Pancreas (tissue), 10 donors: ENCODE data around the gene NKD1. TPM values are rescaled to one million over a fixed set of nuclear protein-coding genes. Genes with fewer than 3 reads are reported as not detected.

Experiments used
- ATAC-seq, 4 donors: fragments of 200-7000 bp; cut with Tn5 transposase; one replicate each; pipeline versions ENCODE4 v1.8.0 to v1.9.1; 2020; ENCODE audit warnings: mild to moderate bottlenecking in 4 of 4, moderate library complexity in 4 of 4
- DNase-seq, 6 donors: peaks; one replicate each; pipeline ENCODE4 v3.0.0-alpha.2; 2020
- FAIRE-seq: peaks from 2 replicates; lab custom pipeline; 2012; peaks lifted over from hg19 to GRCh38; lab: Jason Lieb, UNC
- H3K27ac ChIP-seq, 4 donors: fragments of 200-600 bp; sonication (generic); 1 replicate in 3 of 4; 2 replicates in 1 of 4; pipeline versions ENCODE4 v1.5.0 to v1.8.0; 2020
- H3K27me3 ChIP-seq, 4 donors: fragments of 200-600 bp; one replicate each; pipeline ENCODE4 v1.8.0; 2021
- H3K36me3 ChIP-seq, 3 donors: fragments of 200-600 bp; sonication (generic) in 1 of 3; one replicate each; pipeline versions ENCODE4 v1.5.0 to v1.8.0; 2020 to 2021
- H3K4me1 ChIP-seq, 3 donors: fragments of 200-600 bp; one replicate each; pipeline ENCODE4 v1.8.0; 2021
- H3K4me3 ChIP-seq, 4 donors: fragments of 200-600 bp; sonication (generic) in 2 of 4; one replicate each; pipeline versions ENCODE4 v1.5.0 to v1.8.0; 2020 to 2021
- H3K9me3 ChIP-seq, 4 donors: fragments of 200-600 bp; one replicate each; pipeline ENCODE4 v1.8.0; 2021
- CTCF ChIP-seq, 4 donors: fragments of 200-600 bp; sonication (generic) in 3 of 4; IDR thresholded peaks; one replicate each; pipeline versions ENCODE4 v1.5.0 to v1.8.0; 2021; ENCODE audit warnings: antibody characterized with exemption in 4 of 4
- WGBS, 2 donors: extraction: QIAGEN DNeasy Blood & Tissue Kit; methylation state at CpG; one replicate each; pipeline ENCODE4 v1.1.7; 2013; 5-methylcytosine and 5-hydroxymethylcytosine counted together
- intact Hi-C, 3 donors: fragments of 100-400 bp; cut with DNase I; formaldehyde crosslinking; loops; one replicate each; pipeline versions ENCODE4 v1.11.1 to v1.14.2; 2022
- polyA plus RNA-seq, 2 donors: library from polyadenylated mRNA; stranded (reverse); fragments of 200-250 nt; gene quantifications; one replicate each; pipeline ENCODE4 v1.2.3, GENCODE V29; 2013
- total RNA-seq, 6 donors: library from RNA; stranded (reverse); fragmentation: NEBNext Ultra II Directional in 4 of 6; extraction: Animal tissue kit (Norgen Biotek cat#: 25700) in 4 of 6; gene quantifications; one replicate each; pipeline versions ENCODE4 v1.2.1 to v1.2.4, GENCODE V29; 2021 to 2023
- donor health status: healthy with polysubstance abuse.
- donor health status: DM: no; HTN: no; CAD: no; lungs with moderate emphysema.
- donor health status: DM: no; HTN: no; CAD: no.
- donor health status: control.
- donor health status: control.
- donor health status: Bipolar disorder and iron deficiency.
- donor health status: DM: yes; HTN: yes; CAD: no.
- donor health status: DM: no; HTN: no; CAD: no.
- donor health status: DM: no; HTN: no; CAD: no.
- donor health status: DM: yes; HTN: yes; CAD: no.

Gene NKD1
- total and polyA plus RNA-seq, 8 donors: 0.45 to 5.8 (median 4.4) TPM

- FAIRE-seq (no peak), ATAC-seq (no peak), DNase-seq (no peak)
- no peaks in the 10 kb centered on the region for H3K9me3 ChIP-seq
- WGBS, 2 donors: 85% methylated on average over 8 of the region's 8 CpGs
- H3K36me3 ChIP-seq: no peaks in the 10 kb centered on the region
- no peak for TF ChIP-seq CTCF (IDR thresholded peaks at IDR 0.05)
- H3K4me1 ChIP-seq: no peaks in the 10 kb centered on the region
- intact Hi-C loops: no loop called here
- no peak overlapping the region for H3K27ac ChIP-seq
- no peaks in the 10 kb centered on the region for H3K27me3 ChIP-seq
- H3K4me3 ChIP-seq: no peak overlapping the region
These were observed 32.1 kb downstream of the NKD1 start for GRCh38 chr16:50580180-50580798.

- no peak for FAIRE-seq
- Histone ChIP-seq H3K4me3 (no peak overlapping the region), H3K9me3 (no peaks in the 10 kb centered on the region), H3K4me1 (no peaks in the 10 kb centered on the region), H3K36me3 (no peaks in the 10 kb centered on the region), H3K27me3 (no peaks in the 10 kb centered on the region), H3K27ac (no peak overlapping the region)
- no peak for DNase-seq
- TF ChIP-seq CTCF (IDR thresholded peaks at IDR 0.05): no peak
- WGBS, 2 donors: 90 to 91% methylated on average over 4 of the region's 4 CpGs
- peak in 1 of 4 donors; percentile 35 for ATAC-seq
- intact Hi-C loops: no loop called here
These were observed 33.6 kb downstream of the NKD1 start for GRCh38 chr16:50581845-50582244.

GRCh38 chr16:50583211-50583610 is 35.0 kb downstream of the NKD1 start:
- no peak for TF ChIP-seq CTCF (IDR thresholded peaks at IDR 0.05)
- Histone ChIP-seq H3K4me3 (no peak overlapping the region), H3K27me3 (no peaks in the 10 kb centered on the region), H3K9me3 (no peaks in the 10 kb centered on the region), H3K36me3 (no peaks in the 10 kb centered on the region), H3K27ac (no peak overlapping the region), H3K4me1 (no peaks in the 10 kb centered on the region)
- no peak for DNase-seq
- 88 to 94% methylated on average over 3 of the region's 3 CpGs for WGBS, 2 donors
- FAIRE-seq: no peak
- no peak for ATAC-seq
- intact Hi-C loops: no loop called here

- DNase-seq: no peak
- WGBS, 2 donors: 70 to 78% methylated on average over 6 of the region's 6 CpGs
- no peak for FAIRE-seq
- Histone ChIP-seq H3K27me3 (no peaks in the 10 kb centered on the region), H3K27ac (no peak overlapping the region), H3K36me3 (no peaks in the 10 kb centered on the region), H3K4me1 (no peaks in the 10 kb centered on the region), H3K9me3 (no peaks in the 10 kb centered on the region), H3K4me3 (no peak overlapping the region)
- ATAC-seq: no peak
- intact Hi-C loops: no loop called here
- no peak for TF ChIP-seq CTCF (IDR thresholded peaks at IDR 0.05)
These were observed 36.0 kb downstream of the NKD1 start for GRCh38 chr16:50584033-50584722.

- no peaks in the 10 kb centered on the region for H3K4me1 ChIP-seq
- no peak for FAIRE-seq
- H3K27me3 ChIP-seq: no peaks in the 10 kb centered on the region
- no peak overlapping the region for H3K4me3 ChIP-seq
- peak in 3 of 4 donors; percentile 33 to 51 (median 36) for ATAC-seq
- DNase-seq: peak in 2 of 6 donors; percentile 18 to 39
- WGBS, 2 donors: 82 to 83% methylated on average over 16 of the region's 16 CpGs
- no peaks in the 10 kb centered on the region for H3K36me3 ChIP-seq
- H3K27ac ChIP-seq: no peak overlapping the region
- H3K9me3 ChIP-seq: no peaks in the 10 kb centered on the region
- TF ChIP-seq CTCF (IDR thresholded peaks at IDR 0.05): no peak
- intact Hi-C loops: no loop called here
These were observed 37.2 kb downstream of the NKD1 start for GRCh38 chr16:50585331-50585776.
